Hematopoietic multipotent progenitor cell treated with erythropoietin and hydrocortisone succinate and interleukin-3 and kit ligand, for 6 days (in vitro differentiated cells): ENCODE measurements around the gene TAGAP.

Experiments used
- DNase-seq: peaks from one replicate; pipeline ENCODE4 v3.0.0-alpha.2; 2015

TAGAP gene

GRCh38 chr6:159071843-159072769 is 27.3 kb upstream of the TAGAP start:
- no peak for DNase-seq

- DNase-seq: no peak
Measured at GRCh38 chr6:159068904-159069578, 24.2 kb upstream of the TAGAP start.

GRCh38 chr6:159067334-159067733 is 22.5 kb upstream of the TAGAP start:
- DNase-seq: no peak

- DNase-seq: no peak
Measured at GRCh38 chr6:159066483-159066882, 21.7 kb upstream of the TAGAP start.

GRCh38 chr6:159065759-159066329 is 21.1 kb upstream of the TAGAP start:
- no peak for DNase-seq

GRCh38 chr6:159065091-159065490 is 20.3 kb upstream of the TAGAP start:
- DNase-seq: no peak

GRCh38 chr6:159064477-159064876 is 19.7 kb upstream of the TAGAP start:
- DNase-seq: no peak

GRCh38 chr6:159063549-159063948 is 18.8 kb upstream of the TAGAP start:
- DNase-seq: no peak

GRCh38 chr6:159062976-159063375 is 18.2 kb upstream of the TAGAP start:
- DNase-seq: peak; percentile 42

GRCh38 chr6:159062564-159062945 is 17.8 kb upstream of the TAGAP start:
- peak; percentile 52 for DNase-seq

- peak; percentile 58 for DNase-seq
Measured at GRCh38 chr6:159061805-159062563, 17.2 kb upstream of the TAGAP start.

GRCh38 chr6:159061146-159061545 is 16.4 kb upstream of the TAGAP start:
- DNase-seq: no peak

GRCh38 chr6:159059885-159060506 is 15.2 kb upstream of the TAGAP start:
- DNase-seq: no peak

GRCh38 chr6:159059141-159059540 is 14.3 kb upstream of the TAGAP start:
- DNase-seq: peak; percentile 85

- no peak for DNase-seq
Measured at GRCh38 chr6:159056899-159057298, 12.1 kb upstream of the TAGAP start.

GRCh38 chr6:159056432-159056831 is 11.6 kb upstream of the TAGAP start:
- DNase-seq: no peak

- DNase-seq: peak; percentile 86
Measured at GRCh38 chr6:159056003-159056402, 11.2 kb upstream of the TAGAP start.

- DNase-seq: peak; percentile 69
Measured at GRCh38 chr6:159053781-159054398, 9.1 kb upstream of the TAGAP start.

GRCh38 chr6:159052720-159053119 is 7.9 kb upstream of the TAGAP start:
- no peak for DNase-seq

GRCh38 chr6:159047891-159048685 is 3.3 kb upstream of the TAGAP start:
- DNase-seq: no peak

GRCh38 chr6:159045801-159046200 is 1.0 kb upstream of the TAGAP start:
- peak; percentile 58 for DNase-seq
